ENCODE data around the gene FAM72D. TPM values are rescaled to one million over a fixed set of nuclear protein-coding genes. Genes with fewer than 3 reads are reported as not detected.
"Not testable (repeated sequence)": the region's sequence is repeated elsewhere in the genome, so short reads cannot be mapped to it uniquely, and the experiment has no call there.

Gene FAM72D
- total RNA-seq, 2 experiments from 2014 or later = 34.7 to 38.3 TPM

- H3K4me3 Mint-ChIP-seq; H3K4me1 Mint-ChIP-seq (ENCODE audit: low read depth); DNase-seq; intact Hi-C loops (cut with micrococcal nuclease); H3K27me3 Mint-ChIP-seq (ENCODE audit: low read depth); H3K27ac Mint-ChIP-seq; H3K36me3 Mint-ChIP-seq (ENCODE audit: low read depth); CTCF ChIA-PET; H3K9me3 Mint-ChIP-seq: not testable (repeated sequence)
Measured at GRCh38 chr1:145074021-145074559, 21.7 kb upstream of the FAM72D start.

GRCh38 chr1:145076877-145077276 lies 18.9 kb upstream of the FAM72D start:
- H3K4me1 Mint-ChIP-seq (ENCODE audit: low read depth); intact Hi-C loops (cut with micrococcal nuclease); H3K9me3 Mint-ChIP-seq; H3K27me3 Mint-ChIP-seq (ENCODE audit: low read depth); H3K27ac Mint-ChIP-seq; H3K4me3 Mint-ChIP-seq; DNase-seq; H3K36me3 Mint-ChIP-seq (ENCODE audit: low read depth); CTCF ChIA-PET: not testable (repeated sequence)

DNA sequence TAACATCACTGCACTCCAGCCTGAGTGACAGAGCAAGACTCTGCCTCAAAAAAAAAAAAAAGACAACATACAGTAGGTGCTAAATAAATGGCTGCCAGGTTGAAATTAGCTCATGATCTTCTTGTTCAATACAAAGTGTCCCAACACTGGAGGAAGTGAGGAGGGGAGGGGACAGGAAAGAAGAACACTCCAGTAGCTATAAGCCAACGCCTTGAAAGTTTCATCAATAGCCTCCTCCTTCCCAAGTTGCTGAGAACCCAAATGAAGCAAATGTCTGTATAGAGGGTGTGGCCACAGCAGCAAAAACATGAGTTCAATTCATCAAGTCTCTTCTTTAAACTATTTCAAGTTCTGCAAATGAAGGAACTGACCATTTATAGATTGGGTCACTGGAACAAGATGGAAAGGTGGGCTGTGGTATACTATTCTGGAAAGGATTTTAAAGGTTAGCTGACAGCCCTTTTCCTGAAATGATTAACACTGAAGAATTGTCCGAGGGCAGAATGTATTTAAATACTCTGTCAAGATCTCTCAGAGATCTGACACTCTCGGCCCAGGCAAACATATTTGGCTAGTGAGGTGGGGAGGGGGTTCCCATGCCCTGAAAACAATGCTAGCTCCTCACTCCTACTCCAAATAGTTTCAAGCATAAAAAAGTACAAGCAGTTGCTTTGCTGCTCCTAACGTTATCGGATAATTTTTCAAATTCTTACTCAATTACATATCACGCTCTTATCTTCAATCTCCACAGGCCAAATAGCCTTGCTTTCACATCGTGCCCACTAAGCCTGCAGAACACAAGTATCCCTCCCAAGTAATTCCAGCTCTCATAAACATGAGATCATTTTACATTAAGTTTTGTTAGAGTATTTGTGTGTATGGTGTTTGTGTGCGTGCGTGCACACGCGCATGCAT lies 17.6 kb upstream of the FAM72D start:
- CTCF ChIA-PET; H3K4me1 Mint-ChIP-seq (ENCODE audit: low read depth); DNase-seq; H3K4me3 Mint-ChIP-seq; intact Hi-C loops (cut with micrococcal nuclease); H3K36me3 Mint-ChIP-seq (ENCODE audit: low read depth); H3K27me3 Mint-ChIP-seq (ENCODE audit: low read depth); H3K27ac Mint-ChIP-seq; H3K9me3 Mint-ChIP-seq: not testable (repeated sequence)

GRCh38 chr1:145078787-145079370 lies 16.9 kb upstream of the FAM72D start:
- H3K9me3 Mint-ChIP-seq; CTCF ChIA-PET; H3K36me3 Mint-ChIP-seq (ENCODE audit: low read depth); intact Hi-C loops (cut with micrococcal nuclease); H3K27ac Mint-ChIP-seq; H3K27me3 Mint-ChIP-seq (ENCODE audit: low read depth); H3K4me1 Mint-ChIP-seq (ENCODE audit: low read depth); H3K4me3 Mint-ChIP-seq; DNase-seq: not testable (repeated sequence)

GRCh38 chr1:145079737-145080136 lies 16.0 kb upstream of the FAM72D start:
- H3K4me3 Mint-ChIP-seq; CTCF ChIA-PET; H3K36me3 Mint-ChIP-seq (ENCODE audit: low read depth); H3K4me1 Mint-ChIP-seq (ENCODE audit: low read depth); DNase-seq; H3K27ac Mint-ChIP-seq; intact Hi-C loops (cut with micrococcal nuclease); H3K9me3 Mint-ChIP-seq; H3K27me3 Mint-ChIP-seq (ENCODE audit: low read depth): not testable (repeated sequence)

DNA sequence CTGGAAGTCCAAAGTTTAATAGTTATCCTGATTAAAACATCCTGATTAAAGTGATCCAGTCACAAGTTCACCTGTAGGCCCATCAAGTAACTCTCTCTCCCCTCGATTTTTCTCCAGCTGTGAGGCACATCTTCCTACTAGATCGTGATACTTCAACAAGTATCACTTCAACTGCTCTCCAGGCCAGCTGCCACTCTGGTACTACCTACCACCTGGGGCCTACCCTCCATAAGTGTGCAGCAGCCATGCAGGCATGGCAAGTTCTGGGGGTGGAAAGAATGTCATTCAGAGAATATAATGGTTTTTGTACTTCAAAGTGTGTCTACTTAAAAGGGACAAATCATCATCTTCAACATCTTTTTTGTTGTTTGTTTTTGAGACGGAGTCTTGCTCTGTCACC lies 15.6 kb upstream of the FAM72D start:
- intact Hi-C loops (cut with micrococcal nuclease); DNase-seq; H3K4me1 Mint-ChIP-seq (ENCODE audit: low read depth); H3K4me3 Mint-ChIP-seq; H3K36me3 Mint-ChIP-seq (ENCODE audit: low read depth); CTCF ChIA-PET; H3K9me3 Mint-ChIP-seq; H3K27ac Mint-ChIP-seq; H3K27me3 Mint-ChIP-seq (ENCODE audit: low read depth): not testable (repeated sequence)

GRCh38 chr1:145082483-145083255 lies 13.1 kb upstream of the FAM72D start:
- H3K9me3 Mint-ChIP-seq; H3K27me3 Mint-ChIP-seq (ENCODE audit: low read depth); DNase-seq; H3K27ac Mint-ChIP-seq; intact Hi-C loops (cut with micrococcal nuclease); H3K4me1 Mint-ChIP-seq (ENCODE audit: low read depth); H3K4me3 Mint-ChIP-seq; CTCF ChIA-PET; H3K36me3 Mint-ChIP-seq (ENCODE audit: low read depth): not testable (repeated sequence)

DNA sequence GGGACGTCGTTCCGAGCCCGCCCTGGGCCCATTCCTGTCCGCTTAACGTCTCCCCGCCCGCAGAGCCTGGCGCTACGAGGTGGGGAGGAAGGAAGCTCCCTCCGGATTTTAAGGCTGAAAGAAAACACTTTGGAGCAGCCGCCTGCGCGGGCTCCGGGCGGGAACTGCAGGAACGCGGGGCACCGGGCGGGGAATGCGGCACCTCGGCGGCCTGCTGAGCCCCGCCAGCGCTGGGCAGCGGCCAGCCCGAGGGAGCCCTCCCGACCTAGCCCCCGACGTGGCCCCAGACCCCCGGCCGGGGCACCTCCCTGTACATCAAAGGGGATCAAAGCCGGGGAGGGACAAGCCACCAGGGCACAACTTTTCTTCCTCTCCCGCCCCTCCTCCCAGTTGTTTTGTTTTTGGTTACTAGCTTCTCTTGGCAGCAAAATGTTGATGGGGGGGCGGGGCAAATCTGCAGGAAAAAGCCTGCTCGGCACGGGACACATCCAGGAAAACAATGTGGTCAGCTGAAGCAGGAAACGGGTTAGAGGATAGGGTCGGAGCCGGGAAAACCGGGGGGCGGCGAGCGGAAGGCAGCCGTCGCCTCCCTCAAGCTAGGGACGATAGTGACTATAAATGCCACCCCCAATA lies 2.1 kb upstream of the FAM72D start:
- H3K27ac Mint-ChIP-seq; H3K9me3 Mint-ChIP-seq; H3K36me3 Mint-ChIP-seq (ENCODE audit: low read depth); H3K4me1 Mint-ChIP-seq (ENCODE audit: low read depth); CTCF ChIA-PET; intact Hi-C loops (cut with micrococcal nuclease); H3K27me3 Mint-ChIP-seq (ENCODE audit: low read depth): not testable (repeated sequence)
- DNase-seq = peak; percentile 19
- peak overlapping the region; percentile 82 for H3K4me3 Mint-ChIP-seq

DNA sequence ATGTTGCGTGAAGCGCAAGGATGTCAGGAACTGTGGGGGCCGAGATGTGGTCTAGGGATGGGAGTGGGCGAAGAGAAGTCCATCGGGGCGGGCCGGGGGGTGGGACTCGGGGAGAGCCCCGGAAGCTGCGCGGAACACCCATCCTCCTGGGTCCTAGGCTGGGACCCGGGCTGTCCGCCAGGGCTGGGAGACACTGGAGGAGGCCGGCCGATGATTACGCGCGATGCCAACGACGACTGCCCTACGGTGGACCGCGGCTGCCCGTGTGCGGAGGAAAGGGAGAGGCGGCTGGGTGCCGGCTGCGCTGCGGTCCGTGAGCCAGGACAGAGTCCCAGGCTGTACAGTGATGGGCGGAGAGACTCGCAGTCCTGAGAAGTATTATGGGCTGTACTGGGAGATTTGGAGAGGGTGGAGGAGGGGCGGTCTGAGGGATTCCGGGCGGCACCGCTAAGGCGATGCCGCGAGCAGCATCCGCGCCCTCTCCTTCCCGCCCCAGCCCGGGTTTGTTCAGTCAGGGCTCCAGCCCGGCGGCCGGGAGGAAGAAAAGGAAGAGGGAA lies 1.0 kb upstream of the FAM72D start:
- intact Hi-C loops (cut with micrococcal nuclease); H3K27ac Mint-ChIP-seq; H3K4me1 Mint-ChIP-seq (ENCODE audit: low read depth); H3K36me3 Mint-ChIP-seq (ENCODE audit: low read depth); CTCF ChIA-PET; H3K27me3 Mint-ChIP-seq (ENCODE audit: low read depth); H3K9me3 Mint-ChIP-seq: not testable (repeated sequence)
- DNase-seq = peak; percentile 7
- peak overlapping the region; percentile 62 for H3K4me3 Mint-ChIP-seq

DNA sequence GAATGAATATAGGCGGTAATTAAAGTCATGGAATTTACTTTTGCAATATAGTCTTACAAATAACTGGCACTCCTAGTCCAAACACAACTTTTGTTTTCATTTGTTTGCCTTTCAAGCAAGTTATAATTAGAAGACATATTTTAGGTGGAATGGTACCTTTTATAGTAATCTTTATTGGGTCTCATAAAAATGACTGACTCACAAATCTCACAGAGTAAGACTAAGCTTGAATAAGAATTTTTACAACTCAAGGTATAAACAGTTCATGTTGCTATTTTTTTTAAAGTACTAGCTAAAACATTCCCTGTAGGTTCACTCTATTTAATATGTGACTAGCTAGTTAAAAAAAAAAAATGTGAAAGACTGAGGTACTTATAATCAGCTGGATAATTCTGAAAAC lies 6.0 kb downstream of the FAM72D start:
- H3K9me3 Mint-ChIP-seq; H3K27ac Mint-ChIP-seq; H3K4me3 Mint-ChIP-seq; H3K27me3 Mint-ChIP-seq (ENCODE audit: low read depth); CTCF ChIA-PET; intact Hi-C loops (cut with micrococcal nuclease); H3K4me1 Mint-ChIP-seq (ENCODE audit: low read depth); H3K36me3 Mint-ChIP-seq (ENCODE audit: low read depth); DNase-seq: not testable (repeated sequence)

DNA sequence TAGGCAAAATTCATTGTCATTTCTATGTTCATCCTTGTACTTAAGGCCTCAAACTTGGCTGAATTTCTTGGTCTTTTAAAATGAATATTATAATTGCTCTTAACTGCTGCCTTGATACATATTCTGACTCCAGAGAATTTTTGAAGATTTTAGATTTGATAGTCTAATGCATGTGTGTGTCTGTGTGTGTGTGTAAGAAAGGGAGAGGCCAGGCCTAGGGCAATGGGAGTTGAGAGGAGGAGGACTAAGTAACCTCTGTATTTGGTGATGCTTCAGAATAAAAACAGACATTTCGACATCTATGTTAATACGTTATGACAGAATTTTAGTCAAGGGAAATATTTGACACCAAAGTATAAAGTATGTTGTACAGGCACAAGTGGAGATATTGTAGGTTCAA lies 7.5 kb downstream of the FAM72D start:
- not testable (repeated sequence) for H3K27ac Mint-ChIP-seq

DNA sequence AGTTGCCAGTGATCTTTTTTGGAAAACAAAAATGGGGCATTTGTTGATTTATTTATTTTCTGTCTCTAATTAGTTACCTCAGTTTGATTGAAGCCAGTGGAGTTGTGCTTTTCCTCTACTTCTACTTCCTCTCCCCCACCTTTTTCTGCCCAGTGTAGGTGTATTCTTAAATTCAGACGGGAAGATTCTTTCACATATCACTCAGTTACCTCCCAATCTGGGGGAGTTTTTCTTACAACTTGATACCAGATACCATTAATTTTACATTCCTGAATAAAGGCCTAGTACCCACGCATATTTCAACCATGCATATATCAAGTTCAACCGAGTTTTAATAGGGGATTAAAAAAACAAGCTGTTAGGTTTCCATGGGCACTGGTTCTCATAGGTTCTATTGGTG lies 15.9 kb downstream of the FAM72D start:
- H3K27me3 Mint-ChIP-seq (ENCODE audit: low read depth); H3K4me3 Mint-ChIP-seq; intact Hi-C loops (cut with micrococcal nuclease); H3K9me3 Mint-ChIP-seq; DNase-seq; H3K36me3 Mint-ChIP-seq (ENCODE audit: low read depth); H3K4me1 Mint-ChIP-seq (ENCODE audit: low read depth); CTCF ChIA-PET; H3K27ac Mint-ChIP-seq: not testable (repeated sequence)

More for the DNA sequence above, 7.5 kb downstream of the FAM72D start:
- H3K9me3 Mint-ChIP-seq; CTCF ChIA-PET; H3K4me3 Mint-ChIP-seq; H3K4me1 Mint-ChIP-seq (ENCODE audit: low read depth); H3K27me3 Mint-ChIP-seq (ENCODE audit: low read depth); H3K36me3 Mint-ChIP-seq (ENCODE audit: low read depth); DNase-seq; intact Hi-C loops (cut with micrococcal nuclease): not testable (repeated sequence)

Data from activated naive CD4-positive, alpha-beta T cell treated with anti-CD3 and anti-CD28 coated beads for 36 hours (primary cell).